Activated CD8-positive, alpha-beta memory T cell treated with anti-CD3 and anti-CD28 coated beads for 4 hours (primary cell): ENCODE measurements around the gene EXD3.

Source experiments
- DNase-seq, 2 donors: peaks; one replicate each; pipeline ENCODE4 v3.0.0-alpha.2; 2020; ENCODE audit warnings: low read depth in 2 of 2

Gene EXD3

GRCh38 chr9:137306066-137306849, 116.7 kb downstream of the EXD3 start:
- no peak for DNase-seq

GRCh38 chr9:137305798-137306065, 117.2 kb downstream of the EXD3 start:
- DNase-seq: no peak

GRCh38 chr9:137305060-137305797, 117.7 kb downstream of the EXD3 start:
- DNase-seq: peak in 1 of 2 donors; percentile 22

- DNase-seq: no peak
Measured at GRCh38 chr9:137304383-137305059, 118.4 kb downstream of the EXD3 start.

GRCh38 chr9:137303893-137304382, 119.0 kb downstream of the EXD3 start:
- no peak for DNase-seq

DNA sequence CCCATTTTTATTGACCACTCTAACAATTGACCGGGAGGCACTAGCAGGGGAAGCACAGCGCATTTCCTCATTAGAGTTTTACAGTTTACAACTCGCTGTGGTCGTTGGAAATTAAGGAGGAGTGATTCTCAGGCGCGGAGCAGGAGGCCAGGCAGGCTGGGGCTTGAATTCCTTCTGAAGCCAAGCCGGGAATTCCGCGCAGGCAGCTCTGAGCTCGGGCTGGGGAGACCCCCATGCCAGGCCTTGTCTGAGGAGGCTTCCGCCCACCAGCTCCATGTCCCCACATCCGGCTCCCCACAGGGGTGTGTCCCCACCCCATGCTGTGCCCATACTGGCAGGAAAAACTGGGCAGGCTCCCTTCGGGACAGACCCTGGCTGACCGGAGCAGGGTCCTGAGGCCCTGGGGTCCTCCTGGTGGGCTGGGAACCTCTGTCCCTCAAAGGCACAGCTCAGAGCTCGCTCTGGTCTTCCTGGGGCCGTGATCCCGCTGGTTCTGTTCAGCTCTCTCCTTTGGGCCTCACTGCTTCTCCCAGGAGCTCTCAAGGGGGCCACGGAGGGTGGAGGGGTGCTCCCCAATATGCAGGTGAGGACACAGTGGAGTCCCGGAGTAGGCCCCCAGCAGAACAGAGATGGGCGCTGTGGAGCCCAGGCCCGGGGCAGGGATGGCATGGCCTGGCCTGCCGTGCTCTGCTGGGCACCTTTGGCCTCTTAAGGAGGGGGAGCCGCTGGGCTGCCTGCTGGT, 119.6 kb downstream of the EXD3 start:
- no peak for DNase-seq

DNA sequence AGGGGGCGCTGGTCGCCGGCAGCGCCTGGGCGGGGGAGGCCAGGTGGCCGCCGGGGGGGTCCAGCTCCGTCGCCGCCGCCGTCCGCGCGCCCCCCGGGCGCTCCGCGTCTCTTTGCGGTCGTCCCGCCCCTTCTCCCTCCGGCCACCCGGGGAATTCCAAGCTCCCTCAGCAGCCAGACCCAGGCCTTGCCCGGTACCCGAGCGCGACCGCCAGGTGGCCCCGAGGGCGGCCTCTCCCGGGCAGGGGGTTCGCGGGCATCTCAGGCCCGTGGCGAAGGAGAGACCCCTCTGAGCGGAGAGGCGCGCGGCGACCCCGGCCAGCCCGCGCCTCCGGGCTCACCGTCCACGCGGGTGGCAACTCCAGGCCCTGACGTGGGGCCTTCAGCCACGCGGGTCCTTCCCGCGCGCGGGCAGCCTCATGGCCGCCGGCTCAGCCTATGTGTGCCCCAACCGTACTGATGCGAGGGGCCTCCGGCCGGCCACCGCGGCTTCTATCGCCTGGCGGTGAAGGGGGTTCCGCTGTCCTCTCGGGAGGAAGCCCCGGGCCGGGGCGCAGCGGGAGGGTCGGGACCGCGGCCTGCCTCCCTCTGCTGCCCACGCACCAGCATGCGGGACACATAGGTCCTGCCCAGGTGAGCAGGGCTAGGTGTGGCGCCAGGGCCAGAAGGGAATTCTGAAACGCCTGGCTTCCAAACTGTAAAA, 120.4 kb downstream of the EXD3 start:
- DNase-seq: peak in 1 of 2 donors; percentile 25

DNA sequence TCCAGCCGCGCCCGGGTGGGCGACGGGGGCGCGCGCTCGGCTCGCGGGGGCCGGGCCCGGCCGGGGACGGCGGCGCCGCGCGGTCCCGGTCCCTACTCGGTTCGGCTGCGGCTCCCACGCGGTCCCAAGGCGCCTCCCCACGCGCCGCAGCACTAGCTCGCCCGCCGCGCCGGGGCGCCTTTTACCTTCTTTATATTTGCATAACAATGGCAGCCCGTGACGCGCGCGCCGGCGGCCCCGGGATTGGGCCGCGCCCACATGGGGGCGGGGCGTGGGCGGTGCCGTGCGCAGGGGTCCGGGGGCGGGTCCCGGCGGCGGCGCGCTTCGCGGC, 120.9 kb downstream of the EXD3 start, which contains the start of gene NRARP:
TSS of gene NRARP (minus strand) at position 154 of the 331 bp plus-strand sequence. CDS start 343 bp downstream, outside the sequence.
- DNase-seq: peak; percentile 83 to 84

DNA sequence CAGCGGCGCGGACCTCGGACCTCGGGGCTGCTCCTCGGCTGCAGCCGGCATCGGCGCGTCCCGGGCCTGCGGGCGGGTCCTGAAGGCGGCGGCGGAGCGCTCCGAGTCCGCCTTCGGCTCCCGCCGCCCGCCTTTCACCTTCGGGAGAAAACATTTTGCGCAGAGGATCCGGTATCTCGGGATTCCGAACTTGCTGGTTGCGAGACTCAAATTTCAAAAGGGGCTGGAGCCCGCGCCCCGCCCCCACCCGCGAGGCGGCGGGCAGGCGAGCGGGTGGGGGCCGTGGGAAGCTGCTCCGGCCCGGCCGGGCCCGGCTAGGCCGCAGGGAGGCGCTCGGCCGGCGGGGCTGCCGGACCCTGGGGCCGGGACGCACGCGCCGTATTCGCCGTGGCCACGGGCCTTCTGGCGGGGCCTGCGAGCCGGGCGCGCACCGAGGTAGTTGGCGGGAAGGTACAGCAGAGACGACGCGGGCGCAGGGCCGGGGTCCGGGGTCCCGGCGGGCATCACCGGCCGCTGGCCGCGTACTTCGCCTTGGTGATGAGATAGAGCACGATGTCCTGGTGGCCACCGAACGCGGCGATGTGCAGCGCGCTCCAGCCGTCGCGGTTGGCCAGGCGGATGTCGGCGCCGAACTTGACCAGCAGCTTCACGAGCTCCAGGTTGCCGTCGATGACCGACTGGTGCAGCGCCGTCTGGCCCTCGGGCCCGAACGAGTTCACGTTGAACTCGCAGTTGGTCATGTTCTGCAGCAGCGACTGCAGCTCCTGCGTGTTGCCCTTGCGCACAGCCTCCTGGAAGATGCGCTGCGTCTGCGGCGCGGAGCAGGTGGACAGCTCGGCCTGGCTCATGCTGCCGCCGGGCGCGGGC, 121.6 kb downstream of the EXD3 start:
- no peak for DNase-seq

DNA sequence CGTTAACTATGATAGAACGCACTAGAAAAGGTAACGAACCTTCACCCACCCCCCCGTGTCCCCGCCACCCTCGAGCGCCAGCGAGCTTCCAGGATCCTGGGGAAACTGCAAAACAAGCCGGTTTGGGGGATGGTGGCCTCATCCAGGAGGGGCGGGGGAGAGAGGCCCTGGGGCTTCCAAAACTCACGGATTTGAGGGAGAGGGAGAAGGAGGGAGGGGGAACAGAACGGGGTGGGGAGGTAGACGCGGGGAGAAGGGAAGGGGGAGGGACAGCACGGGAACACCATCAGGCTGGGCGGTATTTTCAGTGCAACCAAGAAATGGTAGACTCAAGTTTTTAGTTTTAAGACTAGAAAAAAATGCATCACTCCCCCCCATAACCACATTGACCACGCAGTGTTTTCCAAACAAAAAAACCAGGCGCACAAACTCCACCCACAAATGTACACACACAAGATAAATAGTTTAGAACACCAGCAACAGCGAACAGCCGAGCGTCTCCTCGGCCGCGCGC, 122.3 kb downstream of the EXD3 start:
- no peak for DNase-seq

DNA sequence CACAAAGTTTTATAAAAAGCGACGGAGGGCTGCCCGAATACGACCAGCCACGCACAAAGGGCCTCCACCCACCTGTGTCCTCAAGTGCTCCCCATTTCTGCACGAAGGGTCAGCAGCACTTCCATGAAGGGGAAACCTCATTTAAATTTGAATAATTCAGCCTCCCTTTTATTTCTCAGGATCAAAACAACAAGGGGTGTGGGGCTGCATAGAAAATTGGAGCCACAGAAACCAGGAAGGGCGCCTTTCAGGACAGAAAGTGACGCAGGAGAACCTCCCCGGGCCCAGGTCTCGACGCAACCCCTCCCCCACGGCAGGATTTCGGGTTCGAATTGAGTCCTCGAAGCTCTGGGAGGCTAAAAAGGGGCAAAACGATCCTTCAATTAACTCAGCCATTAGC, 123.0 kb downstream of the EXD3 start:
- no peak for DNase-seq

- no peak for DNase-seq
Measured at GRCh38 chr9:137299203-137299565, 123.8 kb downstream of the EXD3 start.

DNA sequence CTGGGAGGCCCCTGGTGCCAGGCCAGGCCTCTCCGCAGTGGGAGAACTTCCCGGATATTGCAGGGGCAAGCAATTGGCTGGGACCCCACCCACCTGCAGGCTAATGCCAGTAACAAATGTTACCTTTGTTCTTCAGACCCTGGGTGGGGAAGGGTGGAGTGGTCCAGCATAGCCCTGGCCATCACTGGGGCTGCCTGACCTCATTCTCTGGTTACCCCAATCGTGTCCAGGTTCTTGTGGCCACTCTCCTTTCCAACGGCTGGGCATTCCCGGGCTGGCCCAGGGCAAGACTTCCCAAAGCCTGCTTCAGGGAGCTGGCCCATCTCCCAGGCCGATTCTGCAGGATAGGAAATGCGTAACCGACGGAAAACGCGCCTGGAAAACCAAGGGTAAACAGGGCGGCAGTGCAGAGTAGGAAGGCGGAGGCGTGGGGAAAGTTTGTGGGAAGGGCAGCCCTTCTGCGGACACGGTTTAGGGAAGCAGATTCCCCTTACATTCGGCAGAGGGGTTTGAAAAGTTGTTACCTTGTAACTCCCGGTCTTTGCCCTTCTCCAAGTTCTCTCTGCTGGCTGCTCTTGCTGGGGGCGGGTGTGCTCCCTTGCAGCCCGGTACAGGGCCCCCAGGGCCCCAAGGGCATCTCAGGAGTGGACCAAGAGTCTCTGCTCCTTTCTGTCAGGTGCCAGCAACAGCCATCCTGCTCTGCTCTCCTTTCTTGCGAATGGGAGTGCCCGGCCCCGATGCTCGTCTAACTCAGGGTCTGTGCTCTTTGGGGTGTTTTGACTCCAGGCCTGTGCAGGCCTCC, 124.4 kb downstream of the EXD3 start:
- DNase-seq: no peak

DNA sequence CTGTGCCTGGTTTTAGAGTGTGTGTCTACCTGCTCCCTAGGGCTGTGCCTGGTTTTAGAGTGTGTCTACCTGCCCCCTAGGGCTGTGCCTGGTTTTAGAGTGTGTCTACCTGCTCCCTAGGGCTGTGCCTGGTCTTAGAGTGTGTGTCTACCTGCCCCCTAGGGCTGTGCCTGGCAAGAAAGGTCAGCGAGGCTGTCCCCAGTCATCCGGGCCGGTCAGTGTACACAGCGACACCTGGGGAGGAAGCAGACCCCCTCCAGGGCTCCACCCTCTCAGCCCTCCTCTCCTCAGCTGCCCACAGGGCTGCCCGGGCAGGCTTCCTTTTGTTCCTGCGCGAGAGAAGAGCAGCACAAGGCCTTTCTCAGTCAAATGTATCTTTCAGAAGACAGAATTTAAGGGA, 125.0 kb downstream of the EXD3 start:
- DNase-seq: no peak

DNA sequence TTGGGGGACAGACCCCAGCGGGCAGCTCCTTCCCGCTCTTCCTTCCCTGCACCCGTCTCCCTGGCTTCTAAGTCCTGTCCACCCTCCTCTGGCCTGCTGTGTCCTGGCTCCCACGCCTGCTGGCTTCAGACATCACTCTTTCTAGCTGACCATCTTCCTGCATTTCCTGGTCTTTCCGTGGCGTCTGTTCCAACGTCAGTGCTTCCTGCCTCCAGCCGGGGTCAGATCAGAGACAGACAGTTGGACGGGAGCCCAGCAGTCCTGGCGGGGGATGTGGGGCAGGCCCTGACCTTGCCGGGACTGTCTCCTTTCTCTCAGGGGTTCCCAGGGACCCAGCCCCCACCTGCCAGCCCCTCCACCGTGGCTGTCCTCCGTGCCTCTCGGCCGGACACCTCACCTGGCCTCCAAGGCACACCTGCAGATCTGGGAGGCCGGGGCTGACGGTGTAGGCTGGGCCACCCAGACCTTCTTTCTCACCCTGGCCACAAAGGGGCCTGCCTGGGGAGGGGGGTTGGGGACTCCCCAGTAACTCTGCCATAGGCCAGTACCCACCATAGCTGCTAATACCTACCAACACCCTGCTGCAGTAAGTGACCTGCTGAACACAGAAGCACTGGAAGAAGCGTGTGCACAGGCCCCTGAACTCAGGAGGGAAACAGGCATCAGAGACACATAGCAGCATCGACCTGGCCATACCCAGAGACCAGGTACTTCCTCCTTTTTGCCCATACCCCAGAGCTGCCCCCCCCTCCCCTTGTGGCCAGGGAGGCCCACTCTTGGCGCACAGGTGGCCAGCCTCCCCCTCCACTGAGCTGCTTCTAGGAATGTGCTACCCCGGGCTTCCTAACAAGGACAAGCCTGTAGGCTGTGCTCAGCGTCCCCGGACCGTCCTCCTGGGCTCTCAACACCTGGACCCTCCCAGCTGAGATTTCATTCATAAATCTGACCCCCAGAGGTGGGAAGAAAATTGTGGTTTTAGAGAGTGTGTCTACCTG, 126.0 kb downstream of the EXD3 start:
- DNase-seq: no peak

GRCh38 chr9:137295849-137296669, 126.9 kb downstream of the EXD3 start:
- no peak for DNase-seq

- DNase-seq: no peak
Measured at GRCh38 chr9:137295238-137295811, 127.6 kb downstream of the EXD3 start.
